Measurements from ENCODE around the gene GFRAL. TPM values are rescaled to one million over a fixed set of nuclear protein-coding genes. Genes with fewer than 3 reads are reported as not detected.

Gene GFRAL
- polyA plus RNA-seq, 1 donor from 2014 or later: not detected

DNA sequence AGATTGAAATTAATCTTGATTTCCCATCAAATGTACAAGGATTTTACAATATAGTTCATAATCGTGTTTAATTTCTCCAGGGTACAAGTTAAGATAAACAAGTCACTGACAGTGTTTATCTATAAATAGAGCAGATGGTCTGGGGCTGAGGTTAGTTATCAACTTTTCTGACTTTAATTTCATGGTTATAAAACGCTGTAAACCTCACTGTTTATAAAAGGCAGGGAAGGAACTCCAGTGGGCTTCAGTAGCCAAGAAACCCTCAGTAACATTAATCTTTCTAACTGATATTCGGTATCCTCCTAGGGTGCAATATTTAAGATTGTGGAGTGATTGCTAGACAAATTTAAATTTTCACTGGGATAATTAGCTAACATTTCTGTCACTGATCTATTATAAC, 68.6 kb downstream of the GFRAL start:
- no peaks in the 10 kb centered on the region for H3K9me2 ChIP-seq (ENCODE audit: insufficient read depth, low read length)
- H4K20me1 ChIP-seq (ENCODE audit: insufficient read depth): no peaks in the 10 kb centered on the region
- no peak overlapping the region for H3K27ac ChIP-seq (ENCODE audit: low read length)
- H3K27me3 ChIP-seq (ENCODE audit: insufficient read depth, low read depth, low read length): no peaks in the 10 kb centered on the region
- no peak overlapping the region for H3K9ac ChIP-seq (ENCODE audit: low read length)
- no peaks in the 10 kb centered on the region for H3F3A ChIP-seq (ENCODE audit: insufficient read depth, low read length, poor library complexity, severe bottlenecking)
- TF ChIP-seq EP300 (conservative IDR thresholded peaks at IDR 0.05; ENCODE audit: poor library complexity, severe bottlenecking) (no peak), EZH2 (IDR thresholded peaks at IDR 0.05; ENCODE audit: borderline replicate concordance, insufficient read depth, low read length, poor library complexity, severe bottlenecking) (no peak), SMC3 (conservative IDR thresholded peaks at IDR 0.05; ENCODE audit: poor library complexity) (no peak), TAF1 (IDR thresholded peaks at IDR 0.05; ENCODE audit: low read depth) (no peak), POLR2AphosphoS5 (IDR thresholded peaks at IDR 0.05) (no peak), MXI1 (conservative IDR thresholded peaks at IDR 0.05; ENCODE audit: poor library complexity, severe bottlenecking) (no peak), RAD21 (conservative IDR thresholded peaks at IDR 0.05) (no peak)
- TF ChIP-seq, protein P1, sequence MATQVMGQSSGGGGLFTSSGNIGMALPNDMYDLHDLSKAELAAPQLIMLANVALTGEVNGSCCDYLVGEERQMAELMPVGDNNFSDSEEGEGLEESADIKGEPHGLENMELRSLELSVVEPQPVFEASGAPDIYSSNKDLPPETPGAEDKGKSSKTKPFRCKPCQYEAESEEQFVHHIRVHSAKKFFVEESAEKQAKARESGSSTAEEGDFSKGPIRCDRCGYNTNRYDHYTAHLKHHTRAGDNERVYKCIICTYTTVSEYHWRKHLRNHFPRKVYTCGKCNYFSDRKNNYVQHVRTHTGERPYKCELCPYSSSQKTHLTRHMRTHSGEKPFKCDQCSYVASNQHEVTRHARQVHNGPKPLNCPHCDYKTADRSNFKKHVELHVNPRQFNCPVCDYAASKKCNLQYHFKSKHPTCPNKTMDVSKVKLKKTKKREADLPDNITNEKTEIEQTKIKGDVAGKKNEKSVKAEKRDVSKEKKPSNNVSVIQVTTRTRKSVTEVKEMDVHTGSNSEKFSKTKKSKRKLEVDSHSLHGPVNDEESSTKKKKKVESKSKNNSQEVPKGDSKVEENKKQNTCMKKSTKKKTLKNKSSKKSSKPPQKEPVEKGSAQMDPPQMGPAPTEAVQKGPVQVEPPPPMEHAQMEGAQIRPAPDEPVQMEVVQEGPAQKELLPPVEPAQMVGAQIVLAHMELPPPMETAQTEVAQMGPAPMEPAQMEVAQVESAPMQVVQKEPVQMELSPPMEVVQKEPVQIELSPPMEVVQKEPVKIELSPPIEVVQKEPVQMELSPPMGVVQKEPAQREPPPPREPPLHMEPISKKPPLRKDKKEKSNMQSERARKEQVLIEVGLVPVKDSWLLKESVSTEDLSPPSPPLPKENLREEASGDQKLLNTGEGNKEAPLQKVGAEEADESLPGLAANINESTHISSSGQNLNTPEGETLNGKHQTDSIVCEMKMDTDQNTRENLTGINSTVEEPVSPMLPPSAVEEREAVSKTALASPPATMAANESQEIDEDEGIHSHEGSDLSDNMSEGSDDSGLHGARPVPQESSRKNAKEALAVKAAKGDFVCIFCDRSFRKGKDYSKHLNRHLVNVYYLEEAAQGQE (IDR thresholded peaks at IDR 0.05; ENCODE audit: borderline replicate concordance): no peak
- TF ChIP-seq, protein P2, sequence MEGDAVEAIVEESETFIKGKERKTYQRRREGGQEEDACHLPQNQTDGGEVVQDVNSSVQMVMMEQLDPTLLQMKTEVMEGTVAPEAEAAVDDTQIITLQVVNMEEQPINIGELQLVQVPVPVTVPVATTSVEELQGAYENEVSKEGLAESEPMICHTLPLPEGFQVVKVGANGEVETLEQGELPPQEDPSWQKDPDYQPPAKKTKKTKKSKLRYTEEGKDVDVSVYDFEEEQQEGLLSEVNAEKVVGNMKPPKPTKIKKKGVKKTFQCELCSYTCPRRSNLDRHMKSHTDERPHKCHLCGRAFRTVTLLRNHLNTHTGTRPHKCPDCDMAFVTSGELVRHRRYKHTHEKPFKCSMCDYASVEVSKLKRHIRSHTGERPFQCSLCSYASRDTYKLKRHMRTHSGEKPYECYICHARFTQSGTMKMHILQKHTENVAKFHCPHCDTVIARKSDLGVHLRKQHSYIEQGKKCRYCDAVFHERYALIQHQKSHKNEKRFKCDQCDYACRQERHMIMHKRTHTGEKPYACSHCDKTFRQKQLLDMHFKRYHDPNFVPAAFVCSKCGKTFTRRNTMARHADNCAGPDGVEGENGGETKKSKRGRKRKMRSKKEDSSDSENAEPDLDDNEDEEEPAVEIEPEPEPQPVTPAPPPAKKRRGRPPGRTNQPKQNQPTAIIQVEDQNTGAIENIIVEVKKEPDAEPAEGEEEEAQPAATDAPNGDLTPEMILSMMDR (IDR thresholded peaks at IDR 0.05; ENCODE audit: poor library complexity, severe bottlenecking): no peak
- no peak overlapping the region for H3K4me2 ChIP-seq (ENCODE audit: low read length)
- H3K79me2 ChIP-seq (replicated peaks; ENCODE audit: insufficient read depth, low read length): no peaks in the 10 kb centered on the region
- no peaks in the 10 kb centered on the region for H3K36me3 ChIP-seq (ENCODE audit: insufficient read depth, low read length)
- no peaks in the 10 kb centered on the region for H3K9me3 ChIP-seq (ENCODE audit: low read length)
- no peak overlapping the region for H2AFZ ChIP-seq (ENCODE audit: low read depth, low read length)
- no peak overlapping the region for H3K4me3 ChIP-seq (ENCODE audit: low read length)

DNA sequence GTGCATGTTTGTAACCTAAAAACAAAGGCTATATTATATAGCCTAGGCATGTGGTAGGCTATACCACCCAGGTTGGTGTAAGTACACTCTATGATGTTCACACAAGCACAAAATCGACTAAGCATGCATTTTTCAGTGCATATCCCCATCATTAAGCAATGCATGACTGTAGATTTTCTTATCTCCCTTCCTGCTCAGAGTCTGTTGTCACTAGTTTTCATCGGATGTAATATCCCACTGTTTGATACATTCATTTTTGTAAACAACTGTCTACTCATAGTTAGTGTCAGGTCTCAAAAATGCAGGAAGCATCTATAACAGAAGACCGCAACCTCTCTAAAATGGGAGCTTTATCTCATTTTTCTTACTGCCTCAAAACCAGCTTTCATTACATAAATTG, 70.7 kb downstream of the GFRAL start:
- no peak overlapping the region for H3K9ac ChIP-seq (ENCODE audit: low read length)
- H3K4me3 ChIP-seq (ENCODE audit: low read length): no peak overlapping the region
- no peaks in the 10 kb centered on the region for H3F3A ChIP-seq (ENCODE audit: insufficient read depth, low read length, poor library complexity, severe bottlenecking)
- H3K36me3 ChIP-seq (ENCODE audit: insufficient read depth, low read length): no peaks in the 10 kb centered on the region
- no peaks in the 10 kb centered on the region for H3K9me3 ChIP-seq (ENCODE audit: low read length)
- no peak overlapping the region for H3K4me2 ChIP-seq (ENCODE audit: low read length)
- no peaks in the 10 kb centered on the region for H3K27me3 ChIP-seq (ENCODE audit: insufficient read depth, low read depth, low read length)
- no peak overlapping the region for H3K27ac ChIP-seq (ENCODE audit: low read length)
- no peak for TF ChIP-seq EZH2 (IDR thresholded peaks at IDR 0.05; ENCODE audit: borderline replicate concordance, insufficient read depth, low read length, poor library complexity, severe bottlenecking)
- TF ChIP-seq RAD21 (conservative IDR thresholded peaks at IDR 0.05): no peak
- no peak for TF ChIP-seq SMC3 (conservative IDR thresholded peaks at IDR 0.05; ENCODE audit: poor library complexity)
- TF ChIP-seq, protein P2 (IDR thresholded peaks at IDR 0.05; ENCODE audit: poor library complexity, severe bottlenecking): no peak
- TF ChIP-seq, protein P1 (IDR thresholded peaks at IDR 0.05; ENCODE audit: borderline replicate concordance): no peak
- TF ChIP-seq EP300 (conservative IDR thresholded peaks at IDR 0.05; ENCODE audit: poor library complexity, severe bottlenecking): no peak
- no peak overlapping the region for H2AFZ ChIP-seq (ENCODE audit: low read depth, low read length)
- no peaks in the 10 kb centered on the region for H3K9me2 ChIP-seq (ENCODE audit: insufficient read depth, low read length)
- H3K79me2 ChIP-seq (replicated peaks; ENCODE audit: insufficient read depth, low read length): no peaks in the 10 kb centered on the region
- no peaks in the 10 kb centered on the region for H4K20me1 ChIP-seq (ENCODE audit: insufficient read depth)

Measured in neural cell (in vitro differentiated cells).